Hepatocyte (in vitro differentiated cells): ENCODE data around the gene DDX41.

ENCODE experiments used
- EZH2 ChIP-seq: fragments of 200-600 bp; sonication (generic); IDR thresholded peaks from 2 replicates; pipeline ENCODE4 v1.6.1; 2016; ENCODE audit warnings: antibody characterized with exemption, mild to moderate bottlenecking, borderline replicate concordance
- EZH2phosphoT487 ChIP-seq: fragments of 200-600 bp; sonication (generic); IDR thresholded peaks from one replicate; pipeline ENCODE4 v1.6.1; 2018; ENCODE audit warnings: antibody characterized with exemption, mild to moderate bottlenecking, low read depth, moderate library complexity; ENCODE audit not compliant: unreplicated experiment, severe bottlenecking

DNA sequence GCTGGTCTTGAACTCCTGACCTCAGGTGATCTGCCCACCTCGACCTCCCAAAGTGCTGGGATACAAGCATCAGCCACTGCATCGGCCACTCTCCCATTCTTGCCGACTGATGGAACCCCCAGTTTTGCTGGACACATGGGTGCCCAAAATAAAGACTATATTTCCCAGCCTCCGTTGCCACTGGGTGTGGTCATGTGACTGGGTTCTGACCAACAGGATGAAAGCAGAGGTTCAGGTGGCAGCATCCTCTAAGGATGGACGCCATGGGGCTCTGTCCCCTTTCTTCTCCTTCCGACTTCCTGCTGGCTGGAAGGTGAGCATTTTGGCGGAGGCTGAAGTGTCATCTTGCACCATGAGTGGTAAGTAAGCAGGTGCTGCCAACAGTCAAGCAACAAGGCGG lies 29.6 kb downstream of the DDX41 start:
- TF ChIP-seq EZH2 = no peak
- no peak for TF ChIP-seq EZH2phosphoT487
